ENCODE data around the gene TPD52L2. TPM values are rescaled to one million over a fixed set of nuclear protein-coding genes. Genes with fewer than 3 reads are reported as not detected.
A peak's percentile ranks its signal among the peaks of the same experiment; 100 is the strongest.
"Not testable (repeated sequence)": the region's sequence is repeated elsewhere in the genome, so short reads cannot be mapped to it uniquely, and the experiment has no call there.

The TPD52L2 gene
- total RNA-seq, 1 donor from 2014 or later: 88.1 TPM

DNA sequence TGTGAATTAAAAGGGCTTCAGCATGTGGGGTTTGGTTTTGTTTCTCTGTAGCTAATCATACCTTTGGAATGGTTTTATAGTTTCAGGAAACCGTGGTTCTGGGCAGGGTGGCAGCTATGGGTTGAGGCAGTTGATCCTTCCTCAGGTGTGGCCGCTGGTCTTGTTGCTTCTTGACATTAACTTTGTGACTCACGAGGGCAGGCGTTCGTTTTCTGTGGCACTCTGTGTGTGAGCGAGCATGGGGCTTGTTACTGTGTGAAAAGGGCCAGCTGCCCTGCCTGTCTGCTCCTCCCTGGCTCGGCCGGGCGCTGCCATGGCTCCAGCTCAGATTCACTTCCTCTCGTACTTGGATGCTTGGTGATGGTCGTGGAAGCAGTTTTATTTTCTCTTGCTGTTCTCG, 46.1 kb downstream of the TPD52L2 start:
- Mint-ChIP-seq H3K36me3 (ENCODE audit: insufficient read depth) (peaks cover 15% of the 10 kb centered on the region), H3K27me3 (no peaks in the 10 kb centered on the region), H3K4me1 (ENCODE audit: low read depth) (peaks cover 15% of the 10 kb centered on the region), H3K27ac (peak overlapping the region; percentile 29), H3K4me3 (ENCODE audit: low read depth) (no peak overlapping the region), H3K9me3 (ENCODE audit: low read depth) (peaks cover 6% of the 10 kb centered on the region)
- TF ChIP-seq, protein P1, sequence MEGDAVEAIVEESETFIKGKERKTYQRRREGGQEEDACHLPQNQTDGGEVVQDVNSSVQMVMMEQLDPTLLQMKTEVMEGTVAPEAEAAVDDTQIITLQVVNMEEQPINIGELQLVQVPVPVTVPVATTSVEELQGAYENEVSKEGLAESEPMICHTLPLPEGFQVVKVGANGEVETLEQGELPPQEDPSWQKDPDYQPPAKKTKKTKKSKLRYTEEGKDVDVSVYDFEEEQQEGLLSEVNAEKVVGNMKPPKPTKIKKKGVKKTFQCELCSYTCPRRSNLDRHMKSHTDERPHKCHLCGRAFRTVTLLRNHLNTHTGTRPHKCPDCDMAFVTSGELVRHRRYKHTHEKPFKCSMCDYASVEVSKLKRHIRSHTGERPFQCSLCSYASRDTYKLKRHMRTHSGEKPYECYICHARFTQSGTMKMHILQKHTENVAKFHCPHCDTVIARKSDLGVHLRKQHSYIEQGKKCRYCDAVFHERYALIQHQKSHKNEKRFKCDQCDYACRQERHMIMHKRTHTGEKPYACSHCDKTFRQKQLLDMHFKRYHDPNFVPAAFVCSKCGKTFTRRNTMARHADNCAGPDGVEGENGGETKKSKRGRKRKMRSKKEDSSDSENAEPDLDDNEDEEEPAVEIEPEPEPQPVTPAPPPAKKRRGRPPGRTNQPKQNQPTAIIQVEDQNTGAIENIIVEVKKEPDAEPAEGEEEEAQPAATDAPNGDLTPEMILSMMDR (IDR thresholded peaks at IDR 0.05; ENCODE audit: unreplicated experiment): no peak
- no peak for DNase-seq (ENCODE audit: low spot score, unreplicated experiment)

DNA sequence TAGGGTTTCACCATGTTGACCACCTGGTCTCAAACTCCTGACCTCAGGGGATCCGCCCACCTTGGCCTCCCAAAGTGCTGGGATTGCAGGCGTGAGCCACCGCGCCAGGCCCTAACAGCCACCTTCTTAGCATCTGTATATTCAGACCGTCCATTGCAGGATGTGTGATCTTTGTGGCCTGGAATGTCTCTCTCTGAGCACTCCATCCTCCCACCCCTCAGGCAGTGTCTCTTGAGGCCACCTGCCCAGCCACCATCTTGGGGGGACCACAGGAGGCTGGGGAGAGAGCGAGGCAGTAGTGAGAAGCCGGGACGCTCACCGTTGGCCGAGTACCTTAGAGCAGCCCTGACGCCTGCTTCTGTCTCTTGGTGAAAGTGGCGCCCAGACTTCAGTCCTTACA, 48.7 kb downstream of the TPD52L2 start:
- H3K9me3 Mint-ChIP-seq (ENCODE audit: low read depth): peaks cover 7% of the 10 kb centered on the region

DNA sequence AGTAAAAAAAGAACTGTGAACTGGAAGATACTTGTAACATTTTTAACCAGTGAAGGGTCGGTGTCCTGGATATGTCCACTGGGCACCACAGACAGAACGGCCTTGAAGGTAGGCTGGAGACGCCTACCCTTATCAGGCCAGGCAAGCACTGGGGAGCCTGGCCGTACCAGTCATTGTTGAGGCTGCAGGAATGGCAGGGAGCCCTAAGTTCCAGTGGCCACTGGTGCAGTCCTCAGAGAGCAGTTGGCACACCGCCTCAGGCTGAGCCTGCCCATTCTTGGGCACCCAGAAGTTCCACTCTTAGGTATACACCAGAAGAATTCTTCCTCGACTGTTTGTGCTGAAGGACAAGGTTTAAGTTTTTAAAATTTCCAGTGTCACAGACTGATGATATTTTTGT, 50.4 kb downstream of the TPD52L2 start:
- peaks cover 7% of the 10 kb centered on the region for H3K4me1 Mint-ChIP-seq (ENCODE audit: low read depth)
- H3K27ac Mint-ChIP-seq: no peak overlapping the region
- no peaks in the 10 kb centered on the region for H3K27me3 Mint-ChIP-seq
- peaks cover 7% of the 10 kb centered on the region for H3K9me3 Mint-ChIP-seq (ENCODE audit: low read depth)
- DNase-seq (ENCODE audit: low spot score, unreplicated experiment): no peak
- H3K4me3 Mint-ChIP-seq (ENCODE audit: low read depth): no peak overlapping the region
- TF ChIP-seq, protein P1 (IDR thresholded peaks at IDR 0.05; ENCODE audit: unreplicated experiment): no peak
- H3K36me3 Mint-ChIP-seq (ENCODE audit: insufficient read depth): peaks cover 20% of the 10 kb centered on the region

More for the DNA sequence above, 48.7 kb downstream of the TPD52L2 start:
- no peak for DNase-seq (ENCODE audit: low spot score, unreplicated experiment)
- Mint-ChIP-seq H3K27ac (no peak overlapping the region), H3K4me3 (ENCODE audit: low read depth) (no peak overlapping the region), H3K4me1 (ENCODE audit: low read depth) (peaks cover 10% of the 10 kb centered on the region), H3K36me3 (ENCODE audit: insufficient read depth) (peaks cover 21% of the 10 kb centered on the region), H3K27me3 (no peaks in the 10 kb centered on the region)
- TF ChIP-seq, protein P1 (IDR thresholded peaks at IDR 0.05; ENCODE audit: unreplicated experiment): no peak

DNA sequence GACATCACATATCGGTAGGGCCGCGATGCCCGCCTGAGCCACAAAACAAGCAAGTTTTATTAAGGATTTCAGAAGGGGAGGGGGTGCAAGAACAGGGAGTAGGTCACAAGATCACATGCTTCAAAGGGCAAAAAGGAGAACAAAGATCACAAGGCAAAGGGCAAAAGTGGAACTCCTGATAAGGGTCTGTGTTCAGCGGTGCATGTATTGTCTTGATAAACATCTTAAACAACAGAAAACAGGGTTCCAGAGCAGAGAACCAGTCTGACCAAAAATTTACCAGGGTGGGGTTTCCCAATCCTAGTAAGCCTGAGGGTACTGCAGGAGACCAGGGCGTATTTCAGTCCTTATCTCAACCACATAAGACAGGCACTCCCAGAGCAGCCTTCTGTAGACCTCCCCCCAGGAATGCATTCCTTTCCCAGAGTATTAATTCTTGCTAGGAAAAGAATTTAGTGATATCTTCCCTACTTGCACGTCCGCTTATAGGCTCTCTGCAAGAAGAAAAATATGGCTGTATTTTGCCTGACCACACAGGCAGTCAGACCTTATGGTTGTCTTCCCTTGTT, 51.4 kb downstream of the TPD52L2 start:
- H3K4me1 Mint-ChIP-seq (ENCODE audit: low read depth); DNase-seq (ENCODE audit: low spot score, unreplicated experiment); H3K4me3 Mint-ChIP-seq (ENCODE audit: low read depth); H3K27ac Mint-ChIP-seq; H3K9me3 Mint-ChIP-seq (ENCODE audit: low read depth); H3K27me3 Mint-ChIP-seq: not testable (repeated sequence)
- peaks cover 20% of the 10 kb centered on the region for H3K36me3 Mint-ChIP-seq (ENCODE audit: insufficient read depth)

DNA sequence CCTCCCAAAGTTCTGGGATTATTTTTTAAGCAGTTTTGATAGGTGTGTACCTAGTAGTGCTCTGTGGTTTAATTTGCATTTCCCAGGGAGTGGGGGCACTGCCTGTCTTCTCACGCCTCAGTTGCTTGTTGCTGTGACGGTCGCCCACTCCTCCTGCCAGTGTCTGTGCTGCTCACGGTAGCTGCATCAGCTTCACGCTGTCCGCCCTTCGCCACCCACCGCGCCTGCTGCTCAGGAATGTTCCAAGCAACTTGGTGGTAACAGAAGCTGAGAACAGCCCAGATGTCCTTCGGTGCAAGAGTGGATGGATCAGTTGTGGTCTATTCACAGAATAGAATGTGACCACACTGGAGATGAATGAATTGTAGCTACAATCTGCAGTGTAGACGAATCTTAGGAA, 52.7 kb downstream of the TPD52L2 start:
- Mint-ChIP-seq H3K27ac (no peak overlapping the region), H3K27me3 (no peaks in the 10 kb centered on the region), H3K4me3 (ENCODE audit: low read depth) (no peak overlapping the region), H3K4me1 (ENCODE audit: low read depth) (peaks cover 2% of the 10 kb centered on the region), H3K36me3 (ENCODE audit: insufficient read depth) (peaks cover 20% of the 10 kb centered on the region), H3K9me3 (ENCODE audit: low read depth) (peaks cover 7% of the 10 kb centered on the region)
- TF ChIP-seq, protein P1 (IDR thresholded peaks at IDR 0.05; ENCODE audit: unreplicated experiment): no peak
- DNase-seq (ENCODE audit: low spot score, unreplicated experiment): no peak

DNA sequence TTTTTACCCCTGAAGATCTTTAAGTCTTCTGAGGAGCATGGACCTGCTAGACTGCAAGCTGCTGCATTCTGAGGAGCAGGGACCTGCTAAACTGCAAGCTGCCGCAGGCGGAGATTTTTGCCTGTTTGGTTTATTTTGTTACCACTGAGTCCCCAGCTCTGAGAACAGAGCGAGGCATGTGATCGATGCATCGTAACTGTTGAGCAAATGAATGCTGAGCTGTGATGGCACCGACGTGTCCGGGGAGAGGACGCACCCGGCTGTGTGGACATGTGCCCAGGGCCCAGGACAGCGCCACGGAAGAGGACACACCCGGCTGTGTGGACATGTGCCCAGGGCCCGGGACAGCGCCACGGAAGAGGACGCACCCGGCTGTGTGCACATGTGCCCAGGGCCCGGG, 54.1 kb downstream of the TPD52L2 start:
- Mint-ChIP-seq H3K4me3 (ENCODE audit: low read depth) (no peak overlapping the region), H3K9me3 (ENCODE audit: low read depth) (peaks cover 7% of the 10 kb centered on the region), H3K4me1 (ENCODE audit: low read depth) (no peaks in the 10 kb centered on the region), H3K27ac (no peak overlapping the region), H3K27me3 (no peaks in the 10 kb centered on the region), H3K36me3 (ENCODE audit: insufficient read depth) (peaks cover 22% of the 10 kb centered on the region)
- DNase-seq (ENCODE audit: low spot score, unreplicated experiment): no peak
- TF ChIP-seq, protein P1 (IDR thresholded peaks at IDR 0.05; ENCODE audit: unreplicated experiment): no peak
